Muscle of leg (tissue), 11 donors: ENCODE data around the gene ME3. TPM values are rescaled to one million over a fixed set of nuclear protein-coding genes. Genes with fewer than 3 reads are reported as not detected.
A peak's percentile ranks its signal among the peaks of the same experiment; 100 is the strongest.

Source experiments
- DNase-seq: peaks from one replicate; pipeline ENCODE4 v3.0.0; 2013
- H3K27ac ChIP-seq: one replicate; pipeline ENCODE4 v1.5.1; 2013; ENCODE audit warnings: mild to moderate bottlenecking, low read length, control low read depth
- H3K27me3 ChIP-seq: one replicate; pipeline ENCODE4 v1.6.1; 2013; ENCODE audit warnings: low read length; ENCODE audit not compliant: control insufficient read depth, insufficient read depth
- H3K36me3 ChIP-seq: one replicate; pipeline ENCODE4 v1.6.1; 2013; ENCODE audit warnings: low read length; ENCODE audit not compliant: control insufficient read depth, insufficient read depth
- H3K4me1 ChIP-seq: one replicate; pipeline ENCODE4 v1.6.1; 2013; ENCODE audit warnings: low read length; ENCODE audit not compliant: control insufficient read depth, insufficient read depth
- H3K4me3 ChIP-seq: one replicate; pipeline ENCODE4 v1.5.1; 2013; ENCODE audit warnings: low read length, control low read depth
- H3K9me3 ChIP-seq: replicated peaks from 2 replicates; pipeline ENCODE4 v1.6.1; 2013; ENCODE audit warnings: low read depth, low read length; ENCODE audit not compliant: control insufficient read depth
- WGBS: methylation state at CpG from one replicate; pipeline ENCODE4 v1.1.5; 2013; ENCODE audit warnings: missing lambda C conversion rate; ENCODE audit not compliant: insufficient coverage; 5-methylcytosine and 5-hydroxymethylcytosine counted together
- polyA plus RNA-seq, 8 donors: library from polyadenylated mRNA; unstranded; fragments of 120-200 nt; gene quantifications; one replicate each; pipeline versions ENCODE4 v1.2.1 to v1.2.3, GENCODE V29; 2013; ENCODE audit warnings: inconsistent platforms in 1 of 8, low replicate concordance in 1 of 8; ENCODE audit not compliant: insufficient read length in 8 of 8, insufficient read depth in 1 of 8
- total RNA-seq: library from RNA; stranded (reverse); fragments of 120-200 nt; gene quantifications from one replicate; pipeline ENCODE4 v1.2.4, GENCODE V29; 2013

ME3 gene
- total and polyA plus RNA-seq, 9 donors: 7.0 to 12.4 (median 9.9) TPM

DNA sequence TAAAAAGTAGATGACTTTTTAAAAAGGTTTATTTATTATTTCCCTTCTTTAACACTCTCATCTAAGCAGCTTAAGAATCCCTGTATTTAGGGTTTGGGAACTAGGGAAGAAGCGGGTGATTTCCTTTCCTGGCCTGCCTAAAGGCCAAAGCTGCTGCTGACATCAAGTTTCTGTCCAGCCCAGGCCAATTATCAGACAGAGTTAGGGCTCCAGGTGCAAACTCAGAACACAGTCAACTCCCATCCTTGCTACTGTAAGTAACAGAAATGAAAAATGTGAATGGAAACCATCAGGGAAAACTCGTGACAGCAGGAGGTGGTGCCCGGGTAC is 188.8 kb downstream of the ME3 start:
- Histone ChIP-seq H3K4me1 (peaks cover 31% of the 10 kb centered on the region), H3K9me3 (no peaks in the 10 kb centered on the region), H3K27me3 (no peaks in the 10 kb centered on the region), H3K36me3 (no peaks in the 10 kb centered on the region), H3K4me3 (no peak overlapping the region), H3K27ac (peak overlapping the region; percentile 79)
- WGBS: 21% methylated on average over 2 of the region's 3 CpGs
- DNase-seq: peak; percentile 76

DNA sequence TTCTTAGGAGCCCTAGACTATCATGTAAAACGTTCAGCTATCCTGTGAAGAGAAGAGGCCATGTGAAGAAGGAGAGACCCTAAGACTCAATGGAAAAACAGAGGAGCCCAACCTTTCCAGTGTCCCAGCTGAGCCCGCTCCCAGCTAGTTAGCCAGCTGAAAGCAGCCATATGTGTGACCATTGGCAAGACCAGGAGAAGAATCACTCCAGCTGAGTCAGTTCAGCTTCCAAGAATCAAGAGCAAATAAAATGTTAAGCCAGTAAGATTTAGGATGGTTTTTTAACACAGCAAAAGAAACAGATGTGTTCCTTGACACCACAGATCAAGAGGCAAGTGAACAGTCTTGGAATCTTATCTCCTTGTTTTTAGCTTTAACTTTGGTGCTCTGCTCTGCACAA is 189.7 kb downstream of the ME3 start:
- peak; percentile 88 for DNase-seq
- Histone ChIP-seq H3K4me1 (peaks cover 35% of the 10 kb centered on the region), H3K27me3 (no peaks in the 10 kb centered on the region), H3K27ac (peak overlapping the region; percentile 50), H3K9me3 (no peaks in the 10 kb centered on the region), H3K36me3 (no peaks in the 10 kb centered on the region), H3K4me3 (no peak overlapping the region)
- WGBS: 33% methylated on average over 1 of the region's 2 CpGs

DNA sequence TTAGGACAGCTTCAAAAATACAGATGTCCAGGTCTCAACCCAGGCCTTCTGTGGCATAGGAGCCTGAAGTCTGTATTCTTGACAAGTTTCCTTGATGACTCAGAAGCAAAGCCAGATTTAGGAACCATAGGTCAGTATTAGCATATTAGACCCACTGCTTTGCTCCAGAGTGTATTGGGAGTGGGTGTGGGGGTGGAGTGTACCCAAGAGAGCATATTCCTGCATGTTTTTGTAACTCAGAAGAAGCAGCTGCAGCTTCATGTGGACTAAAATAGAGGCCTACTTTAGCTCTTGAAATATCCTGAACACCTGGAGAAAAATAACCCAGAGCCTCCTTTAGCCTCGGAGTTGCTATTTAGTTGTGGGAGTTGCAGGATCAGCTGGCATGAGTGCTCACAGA is 191.0 kb downstream of the ME3 start:
- no peak overlapping the region for H3K27ac ChIP-seq
- H3K4me3 ChIP-seq: no peak overlapping the region
- H3K27me3 ChIP-seq: no peaks in the 10 kb centered on the region
- WGBS: no CpG with 5 or more reads among the region's 1 CpG
- H3K9me3 ChIP-seq: no peaks in the 10 kb centered on the region
- no peaks in the 10 kb centered on the region for H3K36me3 ChIP-seq
- peak; percentile 46 for DNase-seq
- peaks cover 34% of the 10 kb centered on the region for H3K4me1 ChIP-seq

DNA sequence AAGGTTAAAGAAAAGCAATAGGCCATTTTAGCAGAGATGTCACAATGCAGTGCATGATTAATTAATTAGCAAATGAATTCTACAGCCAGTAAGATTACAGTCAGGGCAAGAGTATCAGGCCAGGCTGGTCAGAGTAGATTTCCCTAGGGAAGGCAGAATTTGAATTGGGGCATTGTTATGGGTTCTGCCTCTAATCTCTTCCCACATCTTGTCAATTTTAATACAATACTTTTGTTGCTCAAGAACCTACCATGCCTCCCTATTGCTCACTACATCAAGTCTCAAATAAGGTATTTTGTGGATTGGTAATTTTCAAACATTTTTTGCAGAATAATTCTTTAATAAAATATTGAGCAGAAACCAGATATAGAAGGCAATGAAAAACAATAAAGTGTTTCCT is 194.1 kb downstream of the ME3 start:
- no peak overlapping the region for H3K4me3 ChIP-seq
- DNase-seq: no peak
- H3K9me3 ChIP-seq: no peaks in the 10 kb centered on the region
- H3K36me3 ChIP-seq: no peaks in the 10 kb centered on the region
- H3K4me1 ChIP-seq: peaks cover 29% of the 10 kb centered on the region
- no peak overlapping the region for H3K27ac ChIP-seq
- H3K27me3 ChIP-seq: no peaks in the 10 kb centered on the region

DNA sequence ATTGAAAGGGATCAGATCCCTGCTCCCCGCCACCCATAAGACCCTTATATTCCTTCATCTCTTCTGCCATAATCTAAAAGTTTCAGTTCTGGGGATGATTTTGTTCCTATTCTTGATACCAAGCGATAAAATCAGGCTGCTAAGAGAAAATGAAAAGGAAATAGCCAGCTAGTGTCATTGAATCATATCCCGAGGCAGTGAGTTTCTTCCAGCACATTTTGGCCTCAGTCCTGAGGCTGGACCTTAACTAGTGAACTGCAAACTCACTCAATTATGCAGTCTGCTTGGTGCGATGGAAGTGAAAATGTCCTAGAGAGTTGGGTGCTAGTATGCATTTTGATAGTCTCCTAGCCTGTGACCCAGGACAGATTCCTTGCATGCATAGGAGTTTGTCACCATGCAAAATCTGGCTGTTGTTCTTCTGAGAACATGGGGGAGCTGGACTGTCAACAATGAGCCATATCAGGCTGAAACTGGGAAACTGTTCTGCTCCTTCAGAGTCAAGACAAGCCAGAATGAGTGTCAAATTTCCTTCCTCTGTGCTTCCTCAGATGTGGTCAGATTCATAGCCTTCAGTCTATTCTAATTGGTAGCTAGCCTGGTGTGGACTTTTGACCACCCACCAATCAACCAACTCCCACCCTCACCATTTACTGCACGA is 194.8 kb downstream of the ME3 start:
- H3K4me3 ChIP-seq: no peak overlapping the region
- 10% methylated on average over 2 of the region's 5 CpGs for WGBS
- peaks cover 23% of the 10 kb centered on the region for H3K4me1 ChIP-seq
- H3K27ac ChIP-seq: no peak overlapping the region
- H3K9me3 ChIP-seq: no peaks in the 10 kb centered on the region
- no peaks in the 10 kb centered on the region for H3K36me3 ChIP-seq
- no peaks in the 10 kb centered on the region for H3K27me3 ChIP-seq
- peak; percentile 83 for DNase-seq

DNA sequence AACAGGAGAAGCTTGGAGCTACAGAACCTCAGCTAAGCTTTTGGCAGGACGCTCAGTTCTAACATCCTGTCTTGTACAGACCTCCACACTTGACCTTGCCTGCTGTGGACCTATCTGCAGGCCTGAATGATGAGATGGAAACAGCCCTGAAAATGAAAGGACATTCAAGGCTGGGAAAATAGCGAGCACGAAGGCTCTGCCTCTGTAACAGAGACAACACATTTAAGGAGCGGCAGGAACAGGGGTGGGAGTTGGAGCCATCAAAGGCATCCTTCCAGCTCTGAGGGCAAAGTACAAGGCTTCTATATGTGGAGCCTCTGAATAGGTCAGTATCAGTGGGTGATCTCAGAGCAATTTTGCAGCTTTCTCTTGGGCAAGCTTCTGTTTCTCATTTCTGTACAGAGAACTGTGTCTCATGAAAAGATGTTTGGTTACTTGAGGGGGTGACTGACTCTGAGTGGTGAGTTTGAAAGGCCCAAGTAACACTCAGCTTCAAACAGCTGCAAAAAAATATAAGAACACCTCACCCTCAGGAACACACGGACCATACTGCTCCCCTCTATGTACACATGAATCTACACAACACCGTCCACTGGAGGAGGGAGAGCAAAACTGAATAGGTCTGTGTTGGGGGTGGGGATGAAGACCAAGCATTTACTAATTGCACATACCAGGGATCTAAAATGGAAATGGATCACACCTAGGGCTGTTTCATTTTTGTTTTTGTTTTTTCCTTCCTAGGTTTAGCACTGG is 196.1 kb downstream of the ME3 start:
- Histone ChIP-seq H3K36me3 (no peaks in the 10 kb centered on the region), H3K9me3 (no peaks in the 10 kb centered on the region), H3K4me1 (peaks cover 16% of the 10 kb centered on the region), H3K27me3 (no peaks in the 10 kb centered on the region), H3K27ac (no peak overlapping the region), H3K4me3 (no peak overlapping the region)
- DNase-seq: peak; percentile 64
- 43% methylated on average over 3 of the region's 6 CpGs for WGBS

DNA sequence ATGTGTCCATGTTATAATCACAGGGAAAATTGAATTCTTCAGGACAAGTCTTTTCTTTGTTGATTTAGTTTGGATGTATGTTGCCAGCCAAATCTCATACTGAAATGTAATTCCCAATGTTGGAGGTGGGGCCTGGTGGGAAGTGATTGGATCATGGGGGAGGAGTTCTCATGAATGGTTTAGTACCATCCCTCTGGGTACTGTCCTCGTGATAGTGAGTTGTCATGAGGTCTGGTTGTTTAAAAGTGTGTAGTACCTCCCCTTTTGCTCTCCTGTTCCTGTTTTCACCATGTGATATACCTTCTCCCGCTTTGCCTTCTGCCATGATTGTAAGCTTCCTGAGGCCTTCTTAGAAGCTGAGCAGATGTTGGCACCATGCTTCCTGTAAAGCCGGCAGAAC is 197.4 kb downstream of the ME3 start:
- DNase-seq: no peak
- 100% methylated on average over 1 of the region's 3 CpGs for WGBS
- no peaks in the 10 kb centered on the region for H3K9me3 ChIP-seq
- H3K27ac ChIP-seq: no peak overlapping the region
- no peaks in the 10 kb centered on the region for H3K27me3 ChIP-seq
- H3K4me1 ChIP-seq: peaks cover 12% of the 10 kb centered on the region
- H3K4me3 ChIP-seq: no peak overlapping the region
- no peaks in the 10 kb centered on the region for H3K36me3 ChIP-seq

DNA sequence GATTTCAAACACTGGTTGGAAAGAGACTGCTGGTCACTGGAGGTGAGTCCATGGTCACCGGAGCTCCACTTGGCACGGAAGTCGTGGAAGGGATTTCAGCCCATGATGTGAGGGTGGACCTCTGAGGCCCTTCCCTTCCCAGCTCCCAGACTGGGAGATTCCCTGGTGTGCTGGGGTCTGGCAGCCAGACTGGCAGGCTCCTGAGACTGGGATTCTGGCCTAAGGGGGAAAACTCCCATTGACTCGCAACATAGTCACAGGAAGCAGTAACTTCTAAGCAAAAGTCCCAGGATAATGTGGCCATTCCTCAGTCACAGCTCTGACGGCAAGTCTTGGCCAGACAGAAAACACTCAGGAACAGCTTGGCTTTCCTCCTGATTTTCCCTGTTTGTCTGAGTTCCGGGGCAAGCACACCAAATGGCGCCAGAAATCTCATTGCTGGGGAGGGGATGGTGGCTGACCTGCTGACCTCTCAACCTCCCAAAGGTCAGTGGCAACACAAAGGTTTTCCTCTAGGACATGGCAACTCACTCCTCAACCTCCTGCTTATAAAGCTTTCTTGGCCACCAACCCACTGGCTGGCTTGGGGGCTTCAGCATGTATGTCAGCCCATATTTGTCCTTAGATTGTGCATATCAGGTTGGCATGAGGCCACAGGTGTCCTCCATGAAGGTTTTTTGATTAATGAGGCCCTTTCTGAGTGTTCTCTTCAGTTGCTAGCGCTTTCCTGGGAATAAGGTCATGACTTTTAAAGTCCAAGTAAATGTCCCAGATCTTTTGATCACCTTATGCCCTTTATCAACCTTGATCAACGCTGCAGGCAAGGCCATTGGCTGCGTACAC is 198.2 kb downstream of the ME3 start:
- H3K4me1 ChIP-seq: peaks cover 14% of the 10 kb centered on the region
- H3K27me3 ChIP-seq: no peaks in the 10 kb centered on the region
- DNase-seq: no peak
- no peaks in the 10 kb centered on the region for H3K9me3 ChIP-seq
- H3K27ac ChIP-seq: no peak overlapping the region
- no peaks in the 10 kb centered on the region for H3K36me3 ChIP-seq
- H3K4me3 ChIP-seq: no peak overlapping the region
- 57% methylated on average over 3 of the region's 10 CpGs for WGBS

DNA sequence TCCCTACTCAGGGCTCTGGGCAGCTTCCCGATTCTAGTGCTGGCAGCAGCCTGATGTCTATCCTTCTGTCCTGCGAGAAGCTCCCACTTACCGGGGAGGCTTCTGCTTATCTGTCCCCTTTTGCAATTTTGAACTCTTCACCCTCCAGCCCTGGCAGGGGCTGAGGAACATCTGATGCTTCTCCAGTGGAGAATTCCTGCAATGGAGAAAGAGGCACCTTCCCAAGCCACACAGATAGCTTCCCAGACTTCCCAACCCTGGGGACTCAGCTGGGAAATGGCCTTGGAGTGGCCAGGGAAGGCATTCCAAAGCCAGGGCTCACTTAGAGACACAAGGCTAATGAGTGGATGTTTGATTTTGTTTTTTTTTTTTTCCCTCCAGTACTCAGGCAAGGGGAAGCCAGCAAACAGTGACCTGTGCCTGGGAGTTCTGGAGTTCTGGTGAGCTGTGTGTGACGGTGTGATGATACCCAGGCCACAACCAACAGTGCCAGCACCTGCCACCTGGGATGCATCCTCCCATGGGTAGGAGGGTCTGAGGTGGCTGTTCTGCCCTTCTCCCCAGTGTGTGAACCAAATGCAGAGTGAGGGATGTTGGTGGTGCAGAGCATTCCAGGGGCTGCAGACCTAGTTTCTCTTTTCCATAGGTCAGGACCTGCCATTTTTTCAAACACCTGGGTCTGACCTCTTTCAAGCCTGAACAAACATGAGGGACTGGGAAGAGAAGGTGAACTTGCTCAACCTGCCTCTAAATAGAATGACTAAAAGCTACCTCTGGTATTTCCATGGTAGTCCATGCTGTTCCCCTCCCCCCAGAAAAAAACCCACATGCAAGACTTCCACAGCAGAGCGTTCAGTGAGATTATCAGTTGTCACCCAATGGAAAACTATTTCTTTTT is 202.7 kb downstream of the ME3 start:
- Histone ChIP-seq H3K36me3 (no peaks in the 10 kb centered on the region), H3K4me1 (peaks cover 5% of the 10 kb centered on the region), H3K9me3 (no peaks in the 10 kb centered on the region), H3K4me3 (no peak overlapping the region), H3K27ac (no peak overlapping the region), H3K27me3 (no peaks in the 10 kb centered on the region)
- 49% methylated on average over 4 of the region's 5 CpGs for WGBS
- peak; percentile 61 for DNase-seq
